Small intestine (tissue), 7 donors: ENCODE measurements around the gene CCDC6. TPM values are rescaled to one million over a fixed set of nuclear protein-coding genes. Genes with fewer than 3 reads are reported as not detected.
"Not testable (repeated sequence)": the region's sequence is repeated elsewhere in the genome, so short reads cannot be mapped to it uniquely, and the experiment has no call there.

Experiments
- DNase-seq, 2 donors: peaks; one replicate each; pipeline versions ENCODE4 v3.0.0 to v3.0.0-alpha.2; 2013
- FAIRE-seq: peaks from 2 replicates; lab custom pipeline; 2012; peaks lifted over from hg19 to GRCh38; lab: Jason Lieb, UNC
- H3K27ac ChIP-seq, 3 donors: one replicate each; pipeline ENCODE4 v1.5.1; 2013; ENCODE audit warnings: low read length in 2 of 3, mild to moderate bottlenecking in 2 of 3, control low read depth in 1 of 3, inconsistent platforms in 1 of 3, low read depth in 1 of 3, moderate library complexity in 1 of 3
- H3K27me3 ChIP-seq, 3 donors: one replicate each; pipeline ENCODE4 v1.6.1; 2013; ENCODE audit warnings: low read length in 3 of 3, inconsistent platforms in 1 of 3; ENCODE audit not compliant: control insufficient read depth in 3 of 3, insufficient read depth in 3 of 3
- H3K36me3 ChIP-seq, 3 donors: one replicate each; pipeline ENCODE4 v1.6.1; 2013; ENCODE audit warnings: low read length in 3 of 3, inconsistent platforms in 1 of 3, low read depth in 1 of 3, mild to moderate bottlenecking in 1 of 3, moderate library complexity in 1 of 3; ENCODE audit not compliant: control insufficient read depth in 3 of 3, insufficient read depth in 2 of 3
- H3K4me1 ChIP-seq, 3 donors: one replicate each; pipeline ENCODE4 v1.6.1; 2013; ENCODE audit warnings: low read length in 2 of 3, inconsistent platforms in 1 of 3, low read depth in 1 of 3, mild to moderate bottlenecking in 1 of 3, moderate library complexity in 1 of 3; ENCODE audit not compliant: control insufficient read depth in 3 of 3, insufficient read depth in 2 of 3
- H3K4me3 ChIP-seq, 3 donors: one replicate each; pipeline ENCODE4 v1.5.1; 2013; ENCODE audit warnings: low read length in 3 of 3, control low read depth in 1 of 3, inconsistent platforms in 1 of 3, low read depth in 1 of 3, mild to moderate bottlenecking in 1 of 3, moderate library complexity in 1 of 3
- H3K9me3 ChIP-seq, 2 donors: one replicate each; pipeline ENCODE4 v1.6.1; 2013; ENCODE audit warnings: low read depth in 1 of 2, low read length in 1 of 2; ENCODE audit not compliant: control insufficient read depth in 2 of 2, insufficient read depth in 1 of 2
- WGBS, 3 donors: extraction: QIAGEN DNeasy Blood & Tissue Kit; methylation state at CpG; one replicate each; pipeline ENCODE4 v1.1.7; 2013; 5-methylcytosine and 5-hydroxymethylcytosine counted together
- polyA plus RNA-seq, 4 donors: library from polyadenylated mRNA; stranded (reverse) in 3 of 4; unstranded in 1 of 4; fragments of 200-250 nt in 3 of 4; fragments of 120-200 nt in 1 of 4; gene quantifications; one replicate each; pipeline versions ENCODE4 v1.2.1 to v1.2.3, GENCODE V29; 2013
- donor health status: healthy with polysubstance abuse.
- donor health status: control.
- donor health status: control.
- donor health status: Bipolar disorder and iron deficiency.
- donor health status: healthy.

The CCDC6 gene
- polyA plus RNA-seq, 4 donors = 16.5 to 44.4 (median 24.7) TPM

DNA sequence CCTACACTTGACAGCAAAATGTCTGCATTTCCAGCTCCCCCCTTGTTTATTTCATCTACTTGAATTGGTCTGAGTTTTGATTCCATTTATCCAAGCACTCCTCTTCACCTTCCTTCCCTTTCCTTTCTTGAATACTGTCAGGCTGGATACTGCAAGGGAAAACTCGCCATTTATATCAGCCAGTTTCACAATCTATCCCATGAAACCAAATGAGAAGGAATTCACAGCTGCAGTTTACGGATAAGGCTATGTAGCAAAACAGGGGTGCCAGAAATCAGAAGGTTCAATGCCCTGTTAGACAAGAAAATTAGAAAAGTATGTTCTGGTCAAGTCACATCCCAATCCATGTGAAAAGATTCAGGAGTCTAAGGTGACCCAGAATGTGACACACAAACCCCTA lies 28.1 kb downstream of the CCDC6 start:
- H3K36me3 ChIP-seq = no peaks in the 10 kb centered on the region
- DNase-seq (no peak), FAIRE-seq (no peak)
- H3K27me3 ChIP-seq = no peaks in the 10 kb centered on the region
- no peak overlapping the region for H3K27ac ChIP-seq
- 89 to 96% (median 96%) methylated on average over 2 of the region's 2 CpGs for WGBS, 3 donors
- H3K9me3 ChIP-seq = no peaks in the 10 kb centered on the region
- peaks cover 2 to 14% (median 2%) of the 10 kb centered on the region in 3 donors for H3K4me1 ChIP-seq
- H3K4me3 ChIP-seq = no peak overlapping the region

DNA sequence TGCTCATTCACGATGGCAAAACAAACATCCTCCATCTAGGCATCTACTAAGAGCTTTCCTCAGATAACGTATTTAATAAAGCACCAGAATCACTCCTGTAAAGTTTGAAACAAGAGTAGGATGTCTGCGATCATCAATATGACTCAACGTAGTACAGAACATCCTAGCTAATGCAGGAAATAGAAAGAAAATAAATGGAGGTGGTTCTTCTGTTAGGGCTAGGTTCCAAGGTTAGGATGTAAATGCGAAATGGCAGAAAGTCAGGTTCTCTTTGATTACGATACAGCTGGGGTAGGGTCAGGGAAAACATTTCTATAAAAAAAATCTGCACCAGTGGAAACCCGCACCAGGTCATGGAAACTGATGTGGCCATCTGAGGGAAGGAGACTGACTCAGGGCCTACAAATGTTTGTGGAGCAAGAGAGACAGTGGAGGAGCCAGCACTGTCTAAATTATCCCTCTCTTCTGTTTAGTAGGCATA lies 29.1 kb downstream of the CCDC6 start:
- Histone ChIP-seq H3K4me3 (no peak overlapping the region), H3K4me1 (peaks cover 6 to 23% (median 12%) of the 10 kb centered on the region in 3 donors), H3K36me3 (no peaks in the 10 kb centered on the region), H3K27ac (no peak overlapping the region), H3K27me3 (no peaks in the 10 kb centered on the region), H3K9me3 (no peaks in the 10 kb centered on the region)
- DNase-seq (no peak), FAIRE-seq (no peak)
- 74 to 79% (median 79%) methylated on average over 7 of the region's 7 CpGs for WGBS, 3 donors

DNA sequence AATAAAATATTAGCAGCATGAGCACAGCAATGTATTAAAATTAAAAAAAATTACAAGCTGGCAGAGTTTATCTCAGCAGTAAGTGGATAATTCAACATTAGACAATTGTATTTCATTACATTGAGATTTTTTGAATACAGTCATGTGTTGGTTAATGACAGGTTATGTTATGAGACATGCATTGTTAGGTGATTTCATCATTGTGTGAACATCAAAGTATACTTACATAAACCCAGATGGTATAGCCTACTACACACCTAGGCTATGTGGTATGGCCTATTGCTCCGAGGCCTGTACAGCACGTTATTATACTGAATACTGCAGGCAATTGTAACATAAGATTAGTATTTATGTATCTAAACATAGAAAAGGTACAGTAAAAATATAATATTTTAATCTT lies 29.7 kb downstream of the CCDC6 start:
- H3K9me3 ChIP-seq = no peaks in the 10 kb centered on the region
- 64 to 84% (median 82%) methylated on average over 2 of the region's 2 CpGs for WGBS, 3 donors
- H3K36me3 ChIP-seq = no peaks in the 10 kb centered on the region
- FAIRE-seq (no peak), DNase-seq (no peak)
- H3K4me3 ChIP-seq = no peak overlapping the region
- H3K27ac ChIP-seq = no peak overlapping the region
- no peaks in the 10 kb centered on the region for H3K27me3 ChIP-seq
- H3K4me1 ChIP-seq = peaks cover 6 to 25% (median 16%) of the 10 kb centered on the region in 3 donors

DNA sequence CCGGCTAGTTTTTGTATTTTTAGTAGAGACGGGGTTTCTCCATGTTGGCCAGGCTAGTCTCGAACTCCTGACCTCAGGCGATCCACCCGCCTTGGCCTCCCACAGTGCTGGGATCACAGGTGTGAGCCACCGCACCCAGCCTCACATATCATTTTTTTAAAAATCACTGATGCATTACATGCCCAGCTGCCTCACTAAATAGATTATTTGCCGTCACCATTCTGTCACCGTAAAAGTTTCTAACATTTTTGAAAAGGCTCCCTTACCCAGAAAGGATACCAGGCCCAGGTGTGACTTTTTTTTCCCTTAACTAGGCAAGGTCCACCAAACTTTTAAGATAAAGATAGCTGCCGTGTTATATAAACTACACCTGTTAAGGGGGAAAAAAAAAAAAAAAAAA lies 30.1 kb downstream of the CCDC6 start:
- H3K9me3 ChIP-seq, H3K27ac ChIP-seq, H3K4me3 ChIP-seq, H3K36me3 ChIP-seq, FAIRE-seq, DNase-seq, H3K27me3 ChIP-seq: not testable (repeated sequence)
- H3K4me1 ChIP-seq = peaks cover 7 to 28% (median 21%) of the 10 kb centered on the region in 3 donors
- WGBS, 3 donors = 74 to 83% (median 77%) methylated on average over 9 of the region's 9 CpGs

DNA sequence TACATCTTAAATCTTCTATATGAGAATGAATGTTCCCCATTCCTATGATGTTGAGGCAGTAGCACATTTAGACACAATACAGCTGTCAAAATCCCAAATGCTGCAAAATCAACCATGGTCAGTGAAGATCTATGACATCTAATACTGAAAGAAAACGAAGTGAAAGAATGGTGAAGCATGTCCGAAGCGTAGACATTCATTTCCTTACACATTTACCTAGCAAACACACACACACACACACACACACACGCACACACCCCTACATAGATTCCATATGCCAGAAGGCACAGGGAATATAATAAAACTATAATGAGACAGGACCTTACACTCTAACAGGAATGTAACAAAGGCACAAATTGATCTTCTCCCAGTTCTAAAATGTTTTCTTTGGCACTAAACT lies 32.5 kb downstream of the CCDC6 start:
- Histone ChIP-seq H3K9me3 (no peaks in the 10 kb centered on the region), H3K27me3 (no peaks in the 10 kb centered on the region), H3K4me3 (no peak overlapping the region), H3K36me3 (no peaks in the 10 kb centered on the region), H3K27ac (peak overlapping the region in 1 of 3 donors; percentile 48), H3K4me1 (peaks cover 7 to 27% (median 27%) of the 10 kb centered on the region in 3 donors)
- WGBS, 3 donors = 60 to 77% (median 75%) methylated on average over 4 of the region's 4 CpGs
- FAIRE-seq = no peak
- no peak for DNase-seq

DNA sequence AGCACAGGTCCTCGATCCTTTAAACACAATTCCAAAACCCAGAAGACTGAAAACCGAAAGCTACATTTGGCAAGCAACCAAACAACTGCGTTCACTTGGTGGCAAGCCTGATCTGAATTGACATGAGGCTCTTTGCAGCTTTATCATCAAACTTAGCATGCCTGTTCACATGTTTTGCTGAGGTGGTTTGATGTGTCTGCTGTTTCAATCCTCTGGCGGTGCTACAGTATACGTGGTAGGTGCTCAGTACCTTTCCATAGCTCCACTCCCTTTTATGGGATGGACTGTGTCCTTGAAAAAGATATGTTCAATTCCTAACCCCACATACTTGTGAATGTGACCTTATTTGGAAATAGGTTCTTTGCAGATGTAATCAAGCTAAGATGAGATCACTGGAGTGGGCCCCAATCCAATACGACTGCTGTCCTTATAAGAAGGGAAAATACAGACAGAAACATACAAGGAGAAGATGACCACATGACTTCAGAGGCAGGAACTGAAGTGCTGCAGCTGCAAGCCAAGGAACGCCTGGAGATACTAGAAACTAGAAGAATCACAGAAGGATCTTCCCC lies 33.4 kb downstream of the CCDC6 start:
- Histone ChIP-seq H3K36me3 (no peaks in the 10 kb centered on the region), H3K4me1 (peaks cover 15 to 35% (median 30%) of the 10 kb centered on the region in 3 donors), H3K4me3 (no peak overlapping the region), H3K27ac (peak overlapping the region; percentile 21 to 68 (median 41)), H3K9me3 (no peaks in the 10 kb centered on the region), H3K27me3 (no peaks in the 10 kb centered on the region)
- 9 to 26% (median 24%) methylated on average over 7 of the region's 7 CpGs for WGBS, 3 donors
- peak; percentile 55 to 69 for DNase-seq
- FAIRE-seq = no peak

DNA sequence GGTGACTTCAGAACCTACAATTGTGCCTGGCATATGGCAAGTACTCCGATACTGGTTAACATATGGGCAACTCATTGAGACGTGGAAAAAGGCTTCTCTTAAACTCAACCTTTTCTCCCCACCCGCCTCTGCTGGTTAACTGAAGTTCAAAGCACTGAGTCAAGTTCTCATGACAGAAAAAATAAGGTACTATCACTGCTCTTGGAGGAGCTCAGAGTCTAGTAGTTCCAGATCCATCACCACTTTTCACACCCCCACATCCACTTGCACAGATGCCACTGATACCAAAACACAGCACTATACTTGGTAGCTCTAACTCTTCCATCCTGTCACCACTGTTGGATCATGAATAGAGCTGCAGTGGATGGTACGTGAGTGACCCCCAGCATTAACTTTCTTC lies 36.2 kb downstream of the CCDC6 start:
- no peak overlapping the region for H3K27ac ChIP-seq
- 87 to 94% (median 91%) methylated on average over 4 of the region's 4 CpGs for WGBS, 3 donors
- no peak overlapping the region for H3K4me3 ChIP-seq
- no peaks in the 10 kb centered on the region for H3K9me3 ChIP-seq
- no peak for DNase-seq
- no peaks in the 10 kb centered on the region for H3K36me3 ChIP-seq
- no peaks in the 10 kb centered on the region for H3K27me3 ChIP-seq
- peaks cover 15 to 30% (median 30%) of the 10 kb centered on the region in 3 donors for H3K4me1 ChIP-seq
- FAIRE-seq = no peak

DNA sequence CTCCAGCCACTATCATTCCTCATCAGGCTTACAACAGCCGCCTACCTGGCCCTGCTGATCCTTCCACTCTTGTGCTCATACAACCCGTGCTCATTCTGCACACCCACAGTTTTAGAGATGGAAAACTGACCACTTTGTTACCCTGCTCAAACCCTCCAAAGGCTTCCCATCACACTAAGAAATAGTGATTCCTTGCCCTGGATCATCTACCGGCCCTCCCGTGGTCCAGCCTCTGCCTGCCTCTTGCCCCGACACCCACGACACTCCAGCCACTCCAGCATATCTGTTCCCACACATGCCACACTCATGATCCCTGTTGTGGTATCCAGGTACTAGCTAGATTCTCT lies 36.8 kb downstream of the CCDC6 start:
- DNase-seq (no peak), FAIRE-seq (no peak)
- H3K36me3 ChIP-seq = no peaks in the 10 kb centered on the region
- H3K9me3 ChIP-seq = no peaks in the 10 kb centered on the region
- H3K4me1 ChIP-seq = peaks cover 15 to 30% (median 30%) of the 10 kb centered on the region in 3 donors
- H3K27me3 ChIP-seq = no peaks in the 10 kb centered on the region
- H3K4me3 ChIP-seq = no peak overlapping the region
- H3K27ac ChIP-seq = peak overlapping the region in 2 of 3 donors; percentile 56 to 57
- 65 to 93% (median 82%) methylated on average over 6 of the region's 6 CpGs for WGBS, 3 donors
